DOHH2 (cell line): ENCODE results near the gene HIVEP1.

Source experiments
- CTCF ChIP-seq: fragments of 200-600 bp; sonication (generic); IDR thresholded peaks from one replicate; pipeline ENCODE4 v1.5.1; 2014; ENCODE audit warnings: antibody characterized with exemption, mild to moderate bottlenecking, low read depth, low read length; ENCODE audit not compliant: poor library complexity, severe bottlenecking
- EZH2phosphoT487 ChIP-seq: fragments of 200-600 bp; sonication (generic); IDR thresholded peaks from 2 replicates; pipeline ENCODE4 v1.6.1; 2017; ENCODE audit warnings: borderline replicate concordance, mild to moderate bottlenecking, antibody characterized with exemption, low read length, moderate library complexity, mixed read lengths

GRCh38 chr6:12034349-12034748, 22.2 kb downstream of the HIVEP1 start:
- TF ChIP-seq CTCF (no peak), EZH2phosphoT487 (no peak)
